ENCODE results near the gene RAB24. TPM values are rescaled to one million over a fixed set of nuclear protein-coding genes. Genes with fewer than 3 reads are reported as not detected.
"Not testable (repeated sequence)": the region's sequence is repeated elsewhere in the genome, so short reads cannot be mapped to it uniquely, and the experiment has no call there.

RAB24 gene
- polyA plus RNA-seq, 1 donor, result 77.5 TPM

- Histone ChIP-seq H3K27ac (ENCODE audit: low read length) (no peak overlapping the region), H3K9me3 (ENCODE audit: control insufficient read depth, low read depth, low read length) (no peaks in the 10 kb centered on the region), H3K4me3 (ENCODE audit: low read length) (peak overlapping the region; percentile 71), H3K4me1 (ENCODE audit: control insufficient read depth, insufficient read depth, low read length) (peaks cover 28% of the 10 kb centered on the region), H3K27me3 (ENCODE audit: control insufficient read depth, insufficient read depth, low read length) (no peaks in the 10 kb centered on the region), H3K36me3 (ENCODE audit: control insufficient read depth, insufficient read depth, low read length) (peaks cover 27% of the 10 kb centered on the region)
- peak in 1 of 2 donors; percentile 37 for DNase-seq
- WGBS (ENCODE audit: insufficient coverage, low lambda C conversion rate), result 60% methylated on average over 1 of the region's 20 CpGs
Measured at GRCh38 chr5:177310757-177311391, 7.4 kb upstream of the RAB24 start.

- no CpG with 5 or more reads among the region's 13 CpGs for WGBS (ENCODE audit: insufficient coverage, low lambda C conversion rate)
- Histone ChIP-seq H3K4me3 (ENCODE audit: low read length) (peak overlapping the region; percentile 71), H3K4me1 (ENCODE audit: control insufficient read depth, insufficient read depth, low read length) (peaks cover 31% of the 10 kb centered on the region), H3K27ac (ENCODE audit: low read length) (no peak overlapping the region), H3K9me3 (ENCODE audit: control insufficient read depth, low read depth, low read length) (no peaks in the 10 kb centered on the region), H3K36me3 (ENCODE audit: control insufficient read depth, insufficient read depth, low read length) (peaks cover 33% of the 10 kb centered on the region), H3K27me3 (ENCODE audit: control insufficient read depth, insufficient read depth, low read length) (no peaks in the 10 kb centered on the region)
- DNase-seq, result no peak
Measured at GRCh38 chr5:177310332-177310731, 6.8 kb upstream of the RAB24 start.

GRCh38 chr5:177309351-177310191 lies 6.1 kb upstream of the RAB24 start:
- Histone ChIP-seq H3K9me3 (ENCODE audit: control insufficient read depth, low read depth, low read length) (no peaks in the 10 kb centered on the region), H3K36me3 (ENCODE audit: control insufficient read depth, insufficient read depth, low read length) (peaks cover 39% of the 10 kb centered on the region), H3K27me3 (ENCODE audit: control insufficient read depth, insufficient read depth, low read length) (no peaks in the 10 kb centered on the region), H3K4me1 (ENCODE audit: control insufficient read depth, insufficient read depth, low read length) (peaks cover 36% of the 10 kb centered on the region), H3K27ac (ENCODE audit: low read length) (no peak overlapping the region), H3K4me3 (ENCODE audit: low read length) (no peak overlapping the region)
- no CpG with 5 or more reads among the region's 10 CpGs for WGBS (ENCODE audit: insufficient coverage, low lambda C conversion rate)
- DNase-seq, result peak in 1 of 2 donors; percentile 64

GRCh38 chr5:177308740-177309139 lies 5.2 kb upstream of the RAB24 start:
- Histone ChIP-seq H3K27ac (ENCODE audit: low read length) (no peak overlapping the region), H3K9me3 (ENCODE audit: control insufficient read depth, low read depth, low read length) (no peaks in the 10 kb centered on the region), H3K4me3 (ENCODE audit: low read length) (no peak overlapping the region), H3K36me3 (ENCODE audit: control insufficient read depth, insufficient read depth, low read length) (peaks cover 39% of the 10 kb centered on the region), H3K4me1 (ENCODE audit: control insufficient read depth, insufficient read depth, low read length) (peaks cover 36% of the 10 kb centered on the region), H3K27me3 (ENCODE audit: control insufficient read depth, insufficient read depth, low read length) (no peaks in the 10 kb centered on the region)
- DNase-seq, result no peak
- 83% methylated on average over 3 of the region's 11 CpGs for WGBS (ENCODE audit: insufficient coverage, low lambda C conversion rate)

GRCh38 chr5:177307544-177308363 lies 4.2 kb upstream of the RAB24 start:
- H3K27ac ChIP-seq (ENCODE audit: low read length), result no peak overlapping the region

DNA sequence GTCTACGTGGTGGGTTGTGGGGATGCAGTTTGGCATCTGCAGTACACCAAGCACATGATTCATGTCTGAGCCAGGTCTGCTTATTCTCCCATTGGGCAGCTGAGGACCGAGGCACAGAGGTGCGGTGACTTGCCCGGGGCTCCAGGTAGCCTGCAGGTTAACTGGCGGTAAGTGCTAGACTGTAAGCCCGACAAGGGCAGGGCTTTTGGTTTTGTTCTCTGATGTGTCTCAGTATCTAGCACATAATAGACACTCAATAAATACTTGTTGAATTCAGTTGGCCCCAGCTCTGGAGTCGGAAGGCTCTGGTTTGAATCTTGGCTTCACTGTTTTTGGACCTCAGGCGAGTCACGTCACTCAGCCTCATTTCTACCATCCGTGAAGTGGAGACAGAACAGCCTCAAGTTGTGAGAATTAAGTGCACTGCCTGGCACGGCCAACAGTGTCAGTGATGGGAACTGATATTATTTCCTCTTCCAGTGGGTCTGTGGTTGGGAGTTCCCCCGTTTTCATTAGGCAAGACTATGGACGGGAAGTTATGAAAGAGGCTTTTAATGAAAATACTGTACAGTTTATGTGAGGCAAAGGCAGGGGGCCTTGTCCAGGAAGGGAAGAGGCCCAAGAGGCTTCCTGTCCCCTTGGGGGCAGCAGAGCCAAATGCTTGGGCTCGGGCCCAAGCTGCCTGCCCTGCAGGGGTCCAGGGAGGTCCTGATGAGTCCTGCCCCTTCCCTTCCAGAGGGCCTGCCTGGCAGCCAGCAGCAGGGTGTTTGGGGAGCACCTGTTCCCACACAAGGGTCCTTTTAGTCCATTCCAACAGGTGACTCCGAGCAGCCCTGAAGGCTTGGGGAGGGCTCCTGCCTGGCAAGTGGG lies 3.4 kb upstream of the RAB24 start:
- H3K4me1 ChIP-seq (ENCODE audit: control insufficient read depth, insufficient read depth, low read length), result peaks cover 35% of the 10 kb centered on the region
- H3K36me3 ChIP-seq (ENCODE audit: control insufficient read depth, insufficient read depth, low read length), result peaks cover 40% of the 10 kb centered on the region
- WGBS (ENCODE audit: insufficient coverage, low lambda C conversion rate), result 100% methylated on average over 1 of the region's 15 CpGs
- no peaks in the 10 kb centered on the region for H3K27me3 ChIP-seq (ENCODE audit: control insufficient read depth, insufficient read depth, low read length)
- H3K4me3 ChIP-seq (ENCODE audit: low read length), result no peak overlapping the region
- DNase-seq, result peak in 1 of 2 donors; percentile 35
- H3K27ac ChIP-seq (ENCODE audit: low read length), result no peak overlapping the region
- no peaks in the 10 kb centered on the region for H3K9me3 ChIP-seq (ENCODE audit: control insufficient read depth, low read depth, low read length)

More at GRCh38 chr5:177307544-177308363, 4.2 kb upstream of the RAB24 start:
- peaks cover 32% of the 10 kb centered on the region for H3K4me1 ChIP-seq (ENCODE audit: control insufficient read depth, insufficient read depth, low read length)
- H3K27me3 ChIP-seq (ENCODE audit: control insufficient read depth, insufficient read depth, low read length), result no peaks in the 10 kb centered on the region
- H3K9me3 ChIP-seq (ENCODE audit: control insufficient read depth, low read depth, low read length), result no peaks in the 10 kb centered on the region
- peaks cover 39% of the 10 kb centered on the region for H3K36me3 ChIP-seq (ENCODE audit: control insufficient read depth, insufficient read depth, low read length)
- WGBS (ENCODE audit: insufficient coverage, low lambda C conversion rate), result 100% methylated on average over 1 of the region's 43 CpGs
- H3K4me3 ChIP-seq (ENCODE audit: low read length), result no peak overlapping the region
- no peak for DNase-seq

GRCh38 chr5:177306103-177306640 lies 2.7 kb upstream of the RAB24 start:
- Histone ChIP-seq H3K36me3 (ENCODE audit: control insufficient read depth, insufficient read depth, low read length) (peaks cover 47% of the 10 kb centered on the region), H3K4me1 (ENCODE audit: control insufficient read depth, insufficient read depth, low read length) (peaks cover 37% of the 10 kb centered on the region)
- not testable (repeated sequence) for H3K27me3 ChIP-seq (ENCODE audit: control insufficient read depth, insufficient read depth, low read length); H3K27ac ChIP-seq (ENCODE audit: low read length); H3K9me3 ChIP-seq (ENCODE audit: control insufficient read depth, low read depth, low read length); H3K4me3 ChIP-seq (ENCODE audit: low read length); DNase-seq
- 100% methylated on average over 1 of the region's 11 CpGs for WGBS (ENCODE audit: insufficient coverage, low lambda C conversion rate)

DNA sequence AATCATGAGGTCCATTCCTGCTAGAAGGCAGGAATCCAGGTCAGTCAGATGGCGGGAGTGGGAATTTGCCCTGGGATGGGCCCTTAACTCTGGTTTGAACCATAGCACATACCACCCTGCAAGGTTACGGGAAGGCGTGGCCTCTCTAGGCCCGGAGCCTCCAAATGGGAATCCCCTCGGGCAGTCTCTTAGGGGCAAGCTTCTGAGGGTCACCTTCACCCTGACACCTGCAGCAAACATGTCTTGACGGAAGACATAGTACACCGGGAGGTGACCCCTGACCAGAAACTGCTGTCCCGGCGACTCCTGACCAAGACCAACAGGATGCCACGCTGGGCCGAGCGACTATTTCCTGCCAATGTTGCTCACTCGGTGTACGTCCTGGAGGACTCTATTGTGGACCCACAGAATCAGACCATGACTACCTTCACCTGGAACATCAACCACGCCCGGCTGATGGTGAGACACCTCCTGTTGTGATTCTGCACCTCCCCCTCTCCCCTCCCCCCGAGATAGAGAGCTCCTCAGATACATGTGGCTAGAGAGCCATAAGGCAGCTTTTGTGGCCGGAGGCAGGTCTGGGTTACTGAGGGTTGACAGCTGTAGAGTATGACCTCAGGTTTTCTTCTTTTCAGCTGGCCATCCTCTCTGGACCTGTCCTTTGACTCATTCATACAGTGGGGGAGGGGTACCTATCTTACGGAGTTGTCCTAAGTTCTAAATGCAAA lies 1.0 kb upstream of the RAB24 start:
- Histone ChIP-seq H3K9me3 (ENCODE audit: control insufficient read depth, low read depth, low read length) (no peaks in the 10 kb centered on the region), H3K4me3 (ENCODE audit: low read length) (peak overlapping the region; percentile 81), H3K4me1 (ENCODE audit: control insufficient read depth, insufficient read depth, low read length) (peaks cover 35% of the 10 kb centered on the region), H3K27me3 (ENCODE audit: control insufficient read depth, insufficient read depth, low read length) (no peaks in the 10 kb centered on the region), H3K36me3 (ENCODE audit: control insufficient read depth, insufficient read depth, low read length) (peaks cover 46% of the 10 kb centered on the region), H3K27ac (ENCODE audit: low read length) (peak overlapping the region; percentile 73)
- no CpG with 5 or more reads among the region's 19 CpGs for WGBS (ENCODE audit: insufficient coverage, low lambda C conversion rate)
- peak in 1 of 2 donors; percentile 96 for DNase-seq

DNA sequence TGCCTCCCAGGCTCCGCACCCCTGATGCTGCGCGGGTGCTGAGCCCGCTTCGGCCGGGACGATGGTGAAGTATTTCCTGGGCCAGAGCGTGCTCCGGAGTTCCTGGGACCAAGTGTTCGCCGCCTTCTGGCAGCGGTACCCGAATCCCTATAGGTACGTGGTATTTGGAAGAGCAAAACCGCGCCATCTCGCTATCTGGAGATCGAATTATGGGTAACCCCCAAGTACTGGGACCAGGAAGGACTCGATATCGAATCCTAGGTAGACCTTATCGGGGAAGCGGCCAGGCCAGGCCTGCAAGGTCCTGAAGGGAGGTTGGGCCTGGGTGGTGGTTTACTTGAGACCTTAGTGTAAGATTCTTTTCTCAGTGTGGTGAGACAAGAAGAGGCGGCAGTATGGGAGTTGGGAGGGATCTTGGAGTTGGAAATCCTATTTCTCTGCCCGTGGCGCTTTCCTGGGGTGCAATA lies 439 bp upstream of the RAB24 start:
- peaks cover 40% of the 10 kb centered on the region for H3K4me1 ChIP-seq (ENCODE audit: control insufficient read depth, insufficient read depth, low read length)
- H3K9me3 ChIP-seq (ENCODE audit: control insufficient read depth, low read depth, low read length), result no peaks in the 10 kb centered on the region
- DNase-seq, result no peak
- WGBS (ENCODE audit: insufficient coverage, low lambda C conversion rate), result 0% methylated on average over 2 of the region's 25 CpGs
- peak overlapping the region; percentile 81 for H3K4me3 ChIP-seq (ENCODE audit: low read length)
- peaks cover 44% of the 10 kb centered on the region for H3K36me3 ChIP-seq (ENCODE audit: control insufficient read depth, insufficient read depth, low read length)
- H3K27me3 ChIP-seq (ENCODE audit: control insufficient read depth, insufficient read depth, low read length), result no peaks in the 10 kb centered on the region
- H3K27ac ChIP-seq (ENCODE audit: low read length), result peak overlapping the region; percentile 73

Data from large intestine (tissue), 3 donors.